HFFc6 (cell line): Measurements from ENCODE around the gene DCD. TPM values are rescaled to one million over a fixed set of nuclear protein-coding genes. Genes with fewer than 3 reads are reported as not detected.
"Not testable (repeated sequence)": the region's sequence is repeated elsewhere in the genome, so short reads cannot be mapped to it uniquely, and the experiment has no call there.

Source experiments
- DNase-seq: peaks from one replicate; pipeline ENCODE4 v3.0.0-alpha.2; 2018
- H3K27ac Mint-ChIP-seq: 2 replicates; pipeline ENCODE4 v1.8.0; 2020; ENCODE audit warnings: mild to moderate bottlenecking, mixed read lengths
- H3K27me3 Mint-ChIP-seq: 2 replicates; pipeline ENCODE4 v1.8.0; 2021; ENCODE audit warnings: mild to moderate bottlenecking, moderate library complexity, mixed read lengths; ENCODE audit not compliant: insufficient read depth
- H3K36me3 Mint-ChIP-seq: 2 replicates; pipeline ENCODE4 v1.8.0; 2021; ENCODE audit warnings: low read depth, mixed read lengths
- H3K4me1 Mint-ChIP-seq: 2 replicates; pipeline ENCODE4 v1.8.0; 2020; ENCODE audit warnings: low read depth, mixed read lengths
- H3K4me3 Mint-ChIP-seq: 2 replicates; pipeline ENCODE4 v1.8.0; 2020; ENCODE audit warnings: mild to moderate bottlenecking, moderate library complexity, mixed read lengths
- H3K9me3 Mint-ChIP-seq: 2 replicates; pipeline ENCODE4 v1.8.0; 2020; ENCODE audit warnings: mild to moderate bottlenecking, mixed read lengths
- CTCF ChIP-seq: fragments of 200-600 bp; sonication (generic); IDR thresholded peaks from 2 replicates; pipeline ENCODE4 v1.5.0; 2021; ENCODE audit warnings: antibody characterized with exemption, mild to moderate bottlenecking
- total RNA-seq, 6 experiments: library from RNA; stranded (reverse); fragmentation: NEBNext Ultra II Directional; extraction: Animal tissue kit (Norgen Biotek cat#: 25700); gene quantifications; 2 replicates in 1 of 6; 3 replicates in 5 of 6; pipeline ENCODE4 v1.2.3, GENCODE V29; 2021

Gene DCD
- total RNA-seq, 6 experiments from 2014 or later: not detected

GRCh38 chr12:54653025-54653424 lies 4.9 kb upstream of the DCD start:
- no peaks in the 10 kb centered on the region for H3K4me1 Mint-ChIP-seq
- TF ChIP-seq CTCF: no peak

GRCh38 chr12:54650889-54651288 lies 2.7 kb upstream of the DCD start:
- H3K9me3 Mint-ChIP-seq: no peaks in the 10 kb centered on the region
- H3K27ac Mint-ChIP-seq: no peak overlapping the region
- no peak overlapping the region for H3K4me3 Mint-ChIP-seq
- peaks cover 22% of the 10 kb centered on the region for H3K27me3 Mint-ChIP-seq
- no peak for TF ChIP-seq CTCF
- no peak for DNase-seq
- H3K4me1 Mint-ChIP-seq: no peaks in the 10 kb centered on the region
- no peaks in the 10 kb centered on the region for H3K36me3 Mint-ChIP-seq

More at GRCh38 chr12:54653025-54653424, 4.9 kb upstream of the DCD start:
- Mint-ChIP-seq H3K36me3 (no peaks in the 10 kb centered on the region), H3K27ac (no peak overlapping the region), H3K4me3 (no peak overlapping the region), H3K9me3 (no peaks in the 10 kb centered on the region), H3K27me3 (peaks cover 10% of the 10 kb centered on the region)
- DNase-seq: no peak

DNA sequence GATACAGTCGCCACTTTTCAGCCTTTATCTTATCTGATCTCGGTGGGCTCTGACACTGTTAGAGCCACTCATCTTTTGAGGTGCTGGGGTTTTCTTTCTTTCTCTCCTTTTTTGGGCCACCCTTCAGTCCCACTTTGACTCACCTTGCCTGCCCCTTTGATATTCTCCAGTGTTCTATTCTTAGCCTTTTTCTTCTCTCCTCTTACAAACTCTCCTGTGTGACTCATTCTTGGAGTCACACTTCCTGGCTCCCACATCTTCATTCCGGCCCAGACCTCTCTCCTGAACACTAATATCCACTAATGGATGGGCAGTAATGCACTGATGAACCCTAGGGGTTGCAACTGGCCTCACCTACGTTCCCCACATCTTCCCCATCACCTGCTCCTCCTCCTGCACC lies 2.2 kb upstream of the DCD start:
- H3K27me3 Mint-ChIP-seq: peaks cover 22% of the 10 kb centered on the region
- H3K36me3 Mint-ChIP-seq: no peaks in the 10 kb centered on the region
- TF ChIP-seq CTCF: no peak
- H3K4me3 Mint-ChIP-seq: no peak overlapping the region
- no peak overlapping the region for H3K27ac Mint-ChIP-seq
- DNase-seq: peak; percentile 6
- H3K4me1 Mint-ChIP-seq: no peaks in the 10 kb centered on the region
- no peaks in the 10 kb centered on the region for H3K9me3 Mint-ChIP-seq

GRCh38 chr12:54649825-54650224 lies 1.7 kb upstream of the DCD start:
- no peaks in the 10 kb centered on the region for H3K36me3 Mint-ChIP-seq
- no peaks in the 10 kb centered on the region for H3K9me3 Mint-ChIP-seq
- H3K27me3 Mint-ChIP-seq: peaks cover 22% of the 10 kb centered on the region
- no peak overlapping the region for H3K4me3 Mint-ChIP-seq
- no peak for DNase-seq
- no peak for TF ChIP-seq CTCF
- H3K4me1 Mint-ChIP-seq: no peaks in the 10 kb centered on the region
- H3K27ac Mint-ChIP-seq: no peak overlapping the region

- no peak for DNase-seq
- Mint-ChIP-seq H3K27ac (no peak overlapping the region), H3K9me3 (no peaks in the 10 kb centered on the region), H3K4me3 (no peak overlapping the region), H3K36me3 (no peaks in the 10 kb centered on the region), H3K4me1 (no peaks in the 10 kb centered on the region), H3K27me3 (peaks cover 16% of the 10 kb centered on the region)
- TF ChIP-seq CTCF: no peak
Measured at GRCh38 chr12:54641554-54641953, 6.6 kb downstream of the DCD start.

GRCh38 chr12:54641089-54641488 lies 7.1 kb downstream of the DCD start:
- Mint-ChIP-seq H3K27me3 (peaks cover 14% of the 10 kb centered on the region), H3K36me3 (no peaks in the 10 kb centered on the region), H3K27ac (no peak overlapping the region), H3K4me1 (no peaks in the 10 kb centered on the region), H3K4me3 (no peak overlapping the region), H3K9me3 (no peaks in the 10 kb centered on the region)
- DNase-seq: no peak
- no peak for TF ChIP-seq CTCF

GRCh38 chr12:54639112-54639511 lies 9.1 kb downstream of the DCD start:
- not testable (repeated sequence) for H3K27ac Mint-ChIP-seq, DNase-seq, H3K9me3 Mint-ChIP-seq, H3K36me3 Mint-ChIP-seq, H3K4me1 Mint-ChIP-seq, H3K4me3 Mint-ChIP-seq
- H3K27me3 Mint-ChIP-seq: peaks cover 14% of the 10 kb centered on the region
